NB4 (cell line): ENCODE measurements around the gene OR2V1.

ENCODE experiments used
- POLR2A ChIP-seq: IDR thresholded peaks from 2 replicates; pipeline ENCODE4 v1.6.1; 2011; ENCODE audit warnings: mild to moderate bottlenecking; ENCODE audit not compliant: insufficient read length; ENCODE audit errors: extremely low read depth
- TF ChIP-seq, protein P1 (sequence below): IDR thresholded peaks from one replicate; pipeline ENCODE4 v1.5.1; 2012; ENCODE audit warnings: low read depth, low read length

DNA sequence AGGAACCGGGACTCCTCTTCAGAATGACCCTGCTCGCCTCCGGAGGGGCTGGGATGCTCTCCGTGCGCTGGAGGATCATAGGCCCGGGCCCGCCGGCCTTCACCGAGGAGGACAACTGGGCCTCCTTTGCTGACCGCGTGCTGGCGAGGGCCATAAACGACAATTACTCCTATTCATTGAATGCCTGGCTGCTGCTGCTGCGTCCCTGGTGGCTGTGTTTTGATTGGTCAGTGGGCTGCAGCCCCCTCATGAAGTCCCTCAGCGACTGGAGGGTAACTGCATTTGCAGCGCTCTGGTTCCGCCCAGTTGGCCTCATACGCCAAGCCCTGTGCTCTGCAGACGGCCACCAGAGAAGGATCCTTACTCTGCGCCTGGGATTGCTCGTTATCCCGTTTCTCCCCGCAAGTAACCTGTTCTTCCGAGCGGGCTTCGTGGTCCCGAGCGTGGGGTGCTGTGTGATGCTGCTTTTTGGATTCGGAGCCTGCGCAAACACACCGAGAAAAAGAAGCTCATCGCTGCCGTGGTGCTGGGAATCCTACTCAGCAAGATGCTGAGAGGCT is 16.6 kb downstream of the OR2V1 start:
- TF ChIP-seq, protein P1, sequence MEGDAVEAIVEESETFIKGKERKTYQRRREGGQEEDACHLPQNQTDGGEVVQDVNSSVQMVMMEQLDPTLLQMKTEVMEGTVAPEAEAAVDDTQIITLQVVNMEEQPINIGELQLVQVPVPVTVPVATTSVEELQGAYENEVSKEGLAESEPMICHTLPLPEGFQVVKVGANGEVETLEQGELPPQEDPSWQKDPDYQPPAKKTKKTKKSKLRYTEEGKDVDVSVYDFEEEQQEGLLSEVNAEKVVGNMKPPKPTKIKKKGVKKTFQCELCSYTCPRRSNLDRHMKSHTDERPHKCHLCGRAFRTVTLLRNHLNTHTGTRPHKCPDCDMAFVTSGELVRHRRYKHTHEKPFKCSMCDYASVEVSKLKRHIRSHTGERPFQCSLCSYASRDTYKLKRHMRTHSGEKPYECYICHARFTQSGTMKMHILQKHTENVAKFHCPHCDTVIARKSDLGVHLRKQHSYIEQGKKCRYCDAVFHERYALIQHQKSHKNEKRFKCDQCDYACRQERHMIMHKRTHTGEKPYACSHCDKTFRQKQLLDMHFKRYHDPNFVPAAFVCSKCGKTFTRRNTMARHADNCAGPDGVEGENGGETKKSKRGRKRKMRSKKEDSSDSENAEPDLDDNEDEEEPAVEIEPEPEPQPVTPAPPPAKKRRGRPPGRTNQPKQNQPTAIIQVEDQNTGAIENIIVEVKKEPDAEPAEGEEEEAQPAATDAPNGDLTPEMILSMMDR = no peak
- TF ChIP-seq POLR2A = no peak
